H9 (cell line): ENCODE results near the gene PRR12. TPM values are rescaled to one million over a fixed set of nuclear protein-coding genes. Genes with fewer than 3 reads are reported as not detected.

Experiments
- DNase-seq: peaks from one replicate; pipeline ENCODE4 v3.0.0-alpha.2; 2017
- H2AFZ ChIP-seq: one replicate; pipeline ENCODE4 v1.6.1; 2013; ENCODE audit warnings: mild to moderate bottlenecking, low read length, control low read depth, moderate library complexity
- H2AK5ac ChIP-seq: 2 replicates; pipeline ENCODE4 v1.6.1; 2013; ENCODE audit warnings: low read length, control low read depth, mixed read lengths; ENCODE audit not compliant: insufficient read length
- H2BK120ac ChIP-seq: one replicate; pipeline ENCODE4 v1.6.1; 2013; ENCODE audit warnings: low read depth, mild to moderate bottlenecking, low read length, control low read depth, inconsistent platforms; ENCODE audit not compliant: poor library complexity, severe bottlenecking
- H2BK12ac ChIP-seq: 2 replicates; pipeline ENCODE4 v1.6.1; 2013; ENCODE audit warnings: low read length, control low read depth, mixed read lengths, low read depth; ENCODE audit not compliant: insufficient read length
- H2BK15ac ChIP-seq: 2 replicates; pipeline ENCODE4 v1.6.1; 2013; ENCODE audit warnings: low read depth, low read length, control low read depth
- H2BK20ac ChIP-seq: one replicate; pipeline ENCODE4 v1.6.1; 2013; ENCODE audit warnings: low read depth, mild to moderate bottlenecking, low read length, control low read depth, inconsistent platforms; ENCODE audit not compliant: poor library complexity, severe bottlenecking
- H2BK5ac ChIP-seq: 2 replicates; pipeline ENCODE4 v1.6.1; 2013; ENCODE audit warnings: low read length, control low read depth, mixed read lengths; ENCODE audit not compliant: insufficient read length
- H3K14ac ChIP-seq: 2 replicates; pipeline ENCODE4 v1.6.1; 2013; ENCODE audit warnings: low read length, control low read depth; ENCODE audit not compliant: insufficient read depth
- H3K18ac ChIP-seq: 2 replicates; pipeline ENCODE4 v1.6.1; 2013; ENCODE audit warnings: low read depth, mild to moderate bottlenecking, mixed read lengths, low read length, control low read depth; ENCODE audit not compliant: insufficient read length
- H3K23ac ChIP-seq: 2 replicates; pipeline ENCODE4 v1.6.1; 2013; ENCODE audit warnings: low read length, control low read depth, mixed read lengths, low read depth; ENCODE audit not compliant: insufficient read length
- H3K23me2 ChIP-seq: 2 replicates; pipeline ENCODE4 v1.6.1; 2013; ENCODE audit warnings: low read depth, mild to moderate bottlenecking, mixed read lengths, low read length, control low read depth; ENCODE audit not compliant: insufficient read length, poor library complexity, severe bottlenecking
- H3K27ac ChIP-seq: 2 replicates; pipeline ENCODE4 v1.5.1; 2013; ENCODE audit warnings: low read length, control low read depth, mixed read lengths, low read depth; ENCODE audit not compliant: insufficient read length
- H3K27me3 ChIP-seq: 2 replicates; pipeline ENCODE4 v1.6.1; 2013; ENCODE audit warnings: low read length, control low read depth, inconsistent platforms; ENCODE audit not compliant: insufficient read depth
- H3K4ac ChIP-seq: 2 replicates; pipeline ENCODE4 v1.6.1; 2013; ENCODE audit warnings: low read depth, mild to moderate bottlenecking, control low read depth, inconsistent platforms, low read length, moderate library complexity
- H3K4me1 ChIP-seq: 2 replicates; pipeline ENCODE4 v1.6.1; 2013; ENCODE audit warnings: low read length, control low read depth, inconsistent platforms; ENCODE audit not compliant: insufficient read depth
- H3K4me2 ChIP-seq: 2 replicates; pipeline ENCODE4 v1.6.1; 2013; ENCODE audit warnings: low read length, control low read depth, mixed read lengths; ENCODE audit not compliant: insufficient read length, insufficient read depth
- H3K56ac ChIP-seq: 2 replicates; pipeline ENCODE4 v1.6.1; 2013; ENCODE audit warnings: low read depth, mild to moderate bottlenecking, mixed read lengths, low read length, control low read depth; ENCODE audit not compliant: insufficient read length
- H3K79me1 ChIP-seq: 2 replicates; pipeline ENCODE4 v1.6.1; 2013; ENCODE audit warnings: low read depth, mild to moderate bottlenecking, moderate library complexity, low read length, control low read depth, inconsistent platforms; ENCODE audit not compliant: insufficient read depth, poor library complexity, severe bottlenecking
- H3K79me2 ChIP-seq: 2 replicates; pipeline ENCODE4 v1.6.1; 2013; ENCODE audit warnings: low read length, control low read depth, inconsistent platforms; ENCODE audit not compliant: insufficient read depth
- H3K9ac ChIP-seq: 2 replicates; pipeline ENCODE4 v1.6.1; 2013; ENCODE audit warnings: low read length, control low read depth, mixed read lengths; ENCODE audit not compliant: insufficient read length; ENCODE audit errors: extremely low read depth
- H3K9me3 ChIP-seq: one replicate; pipeline ENCODE4 v1.6.1; 2013; ENCODE audit warnings: low read depth, low read length, inconsistent platforms; ENCODE audit not compliant: control insufficient read depth
- H3T11ph ChIP-seq: one replicate; pipeline ENCODE4 v1.6.1; 2013; ENCODE audit warnings: mild to moderate bottlenecking, low read length, control low read depth, inconsistent platforms
- H4K20me1 ChIP-seq: one replicate; pipeline ENCODE4 v1.6.1; 2013; ENCODE audit not compliant: control insufficient read depth, insufficient read length, insufficient read depth
- H4K5ac ChIP-seq: 2 replicates; pipeline ENCODE4 v1.6.1; 2013; ENCODE audit warnings: low read depth, mild to moderate bottlenecking, mixed read lengths, low read length, control low read depth; ENCODE audit not compliant: insufficient read length
- H4K8ac ChIP-seq: replicated peaks from 2 replicates; pipeline ENCODE4 v1.6.1; 2013; ENCODE audit warnings: low read length, control low read depth, mixed read lengths, low read depth; ENCODE audit not compliant: insufficient read length
- H4K91ac ChIP-seq: 2 replicates; pipeline ENCODE4 v1.6.1; 2013; ENCODE audit warnings: low read depth, mild to moderate bottlenecking, moderate library complexity, mixed read lengths, low read length, control low read depth; ENCODE audit not compliant: insufficient read length
- H3K27ac Mint-ChIP-seq, 3 experiments: 2 replicates in 2 of 3; 3 replicates in 1 of 3; pipeline ENCODE4 v1.8.0; 2020 to 2021; ENCODE audit warnings: mixed read lengths in 3 of 3, mild to moderate bottlenecking in 1 of 3, moderate library complexity in 1 of 3
- H3K27me3 Mint-ChIP-seq: 2 replicates; pipeline ENCODE4 v1.8.0; 2021; ENCODE audit warnings: low read depth, mild to moderate bottlenecking, moderate library complexity, mixed read lengths
- H3K36me3 Mint-ChIP-seq, 3 experiments: 2 replicates in 2 of 3; 3 replicates in 1 of 3; pipeline ENCODE4 v1.8.0; 2020 to 2021; ENCODE audit warnings: low read depth in 3 of 3, mixed read lengths in 3 of 3; ENCODE audit not compliant: insufficient read depth in 1 of 3
- H3K4me1 Mint-ChIP-seq, 2 experiments: 2 replicates each; pipeline ENCODE4 v1.8.0; 2020; ENCODE audit warnings: mixed read lengths in 2 of 2
- H3K4me3 Mint-ChIP-seq, 2 experiments: 2 replicates in 1 of 2; 3 replicates in 1 of 2; pipeline ENCODE4 v1.8.0; 2020 to 2021; ENCODE audit warnings: mild to moderate bottlenecking in 2 of 2, mixed read lengths in 2 of 2, moderate library complexity in 1 of 2
- H3K9me3 Mint-ChIP-seq, 2 experiments: 2 replicates in 1 of 2; 3 replicates in 1 of 2; pipeline ENCODE4 v1.8.0; 2020; ENCODE audit warnings: mild to moderate bottlenecking in 2 of 2, mixed read lengths in 2 of 2, moderate library complexity in 1 of 2
- WGBS: extraction: QIAGEN DNeasy Blood & Tissue Kit; methylation state at CpG from one replicate; pipeline ENCODE4 v1.1.7; 2013; ENCODE audit warnings: missing lambda C conversion rate, low lambda C conversion rate, mixed read lengths; ENCODE audit not compliant: insufficient read length; ENCODE audit errors: extremely low coverage; 5-methylcytosine and 5-hydroxymethylcytosine counted together
- total RNA-seq: library from RNA; stranded (reverse); gene quantifications from 2 replicates; pipeline ENCODE4 v1.2.1, GENCODE V29; 2021
- TF ChIP-seq, protein P1 (sequence below): fragments of 200-600 bp; sonication (generic); conservative IDR thresholded peaks from 3 replicates; pipeline ENCODE4 v1.8.0; 2021; ENCODE audit warnings: antibody characterized with exemption, mild to moderate bottlenecking

PRR12 gene
- total RNA-seq, 1 experiment from 2014 or later, result 65.9 TPM

DNA sequence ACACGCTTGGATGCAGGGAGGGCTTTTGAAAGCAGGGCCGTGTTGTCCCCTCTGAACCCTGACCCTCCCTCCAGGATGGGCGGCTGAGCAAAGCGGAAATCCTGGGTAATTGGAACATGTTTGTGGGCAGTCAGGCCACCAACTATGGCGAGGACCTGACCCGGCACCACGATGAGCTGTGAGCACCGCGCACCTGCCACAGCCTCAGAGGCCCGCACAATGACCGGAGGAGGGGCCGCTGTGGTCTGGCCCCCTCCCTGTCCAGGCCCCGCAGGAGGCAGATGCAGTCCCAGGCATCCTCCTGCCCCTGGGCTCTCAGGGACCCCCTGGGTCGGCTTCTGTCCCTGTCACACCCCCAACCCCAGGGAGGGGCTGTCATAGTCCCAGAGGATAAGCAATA lies 48.0 kb upstream of the PRR12 start:
- H3K23me2 ChIP-seq, result peaks cover 3% of the 10 kb centered on the region
- TF ChIP-seq, protein P1, sequence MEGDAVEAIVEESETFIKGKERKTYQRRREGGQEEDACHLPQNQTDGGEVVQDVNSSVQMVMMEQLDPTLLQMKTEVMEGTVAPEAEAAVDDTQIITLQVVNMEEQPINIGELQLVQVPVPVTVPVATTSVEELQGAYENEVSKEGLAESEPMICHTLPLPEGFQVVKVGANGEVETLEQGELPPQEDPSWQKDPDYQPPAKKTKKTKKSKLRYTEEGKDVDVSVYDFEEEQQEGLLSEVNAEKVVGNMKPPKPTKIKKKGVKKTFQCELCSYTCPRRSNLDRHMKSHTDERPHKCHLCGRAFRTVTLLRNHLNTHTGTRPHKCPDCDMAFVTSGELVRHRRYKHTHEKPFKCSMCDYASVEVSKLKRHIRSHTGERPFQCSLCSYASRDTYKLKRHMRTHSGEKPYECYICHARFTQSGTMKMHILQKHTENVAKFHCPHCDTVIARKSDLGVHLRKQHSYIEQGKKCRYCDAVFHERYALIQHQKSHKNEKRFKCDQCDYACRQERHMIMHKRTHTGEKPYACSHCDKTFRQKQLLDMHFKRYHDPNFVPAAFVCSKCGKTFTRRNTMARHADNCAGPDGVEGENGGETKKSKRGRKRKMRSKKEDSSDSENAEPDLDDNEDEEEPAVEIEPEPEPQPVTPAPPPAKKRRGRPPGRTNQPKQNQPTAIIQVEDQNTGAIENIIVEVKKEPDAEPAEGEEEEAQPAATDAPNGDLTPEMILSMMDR, result no peak
- no CpG with 5 or more reads among the region's 14 CpGs for WGBS
- Mint-ChIP-seq H3K4me3 (no peak overlapping the region), H3K36me3 (peaks cover 0 to 14% (median 2%) of the 10 kb centered on the region in 3 experiments; a peak in 4 of 7 replicates), H3K9me3 (no peaks in the 10 kb centered on the region), H3K27me3 (no peaks in the 10 kb centered on the region), H3K4me1 (peaks cover 3 to 4% of the 10 kb centered on the region in 2 experiments), H3K27ac (peak overlapping the region in 1 of 3 experiments; percentile 46; a peak in 2 of 7 replicates)
- H3K4ac ChIP-seq, result no peak overlapping the region
- no peak overlapping the region for H2AK5ac ChIP-seq
- H3K56ac ChIP-seq, result no peak overlapping the region
- no peak overlapping the region for H4K5ac ChIP-seq
- no peak overlapping the region for H4K91ac ChIP-seq
- no peak overlapping the region for H3K18ac ChIP-seq
- H3K14ac ChIP-seq, result no peak overlapping the region; the same call in 1 of the 2 replicates
- no peak overlapping the region for H3K23ac ChIP-seq
- H3K79me2 ChIP-seq, result no peaks in the 10 kb centered on the region
- no peak overlapping the region for H4K8ac ChIP-seq
- no peak for DNase-seq
- no peak overlapping the region for H2BK20ac ChIP-seq
- no peak overlapping the region for H2BK15ac ChIP-seq
- no peak overlapping the region for H3K9ac ChIP-seq
- H2BK5ac ChIP-seq, result no peak overlapping the region
- H2AFZ ChIP-seq, result no peak overlapping the region
- no peak overlapping the region for H2BK120ac ChIP-seq
- no peaks in the 10 kb centered on the region for H4K20me1 ChIP-seq
- no peaks in the 10 kb centered on the region for H3K4me1 ChIP-seq
- H3T11ph ChIP-seq, result no peak overlapping the region
- no peak overlapping the region for H2BK12ac ChIP-seq
- no peaks in the 10 kb centered on the region for H3K9me3 ChIP-seq
- H3K79me1 ChIP-seq, result no peaks in the 10 kb centered on the region
- H3K27me3 ChIP-seq, result no peaks in the 10 kb centered on the region
- H3K27ac ChIP-seq, result no peak overlapping the region
- H3K4me2 ChIP-seq, result no peak overlapping the region
